Kidney (tissue), 14 donors: ENCODE data around the gene TMPRSS4. TPM values are rescaled to one million over a fixed set of nuclear protein-coding genes. Genes with fewer than 3 reads are reported as not detected.

ENCODE experiments used
- DNase-seq, 5 donors: peaks; one replicate each; pipeline ENCODE4 v3.0.0-alpha.2; 2013 to 2020
- FAIRE-seq: peaks from 2 replicates; lab custom pipeline; 2012; peaks lifted over from hg19 to GRCh38; lab: Jason Lieb, UNC
- H3K27ac ChIP-seq, 2 donors: one replicate each; pipeline ENCODE4 v1.7.0; 2013; ENCODE audit warnings: low read depth in 2 of 2, low read length in 2 of 2, inconsistent platforms in 1 of 2
- H3K27me3 ChIP-seq: one replicate; pipeline ENCODE4 v1.7.1; 2013; ENCODE audit warnings: low read length, inconsistent platforms; ENCODE audit not compliant: control insufficient read depth, insufficient read depth
- H3K36me3 ChIP-seq, 3 donors: one replicate each; pipeline versions ENCODE4 v1.7.0 to v1.7.1; 2013; ENCODE audit warnings: low read length in 3 of 3, control low read depth in 1 of 3, inconsistent platforms in 1 of 3; ENCODE audit not compliant: insufficient read depth in 3 of 3, control insufficient read depth in 2 of 3
- H3K4me1 ChIP-seq, 3 donors: one replicate each; pipeline versions ENCODE4 v1.7.0 to v1.7.1; 2013; ENCODE audit warnings: low read length in 3 of 3, inconsistent platforms in 1 of 3, low read depth in 1 of 3; ENCODE audit not compliant: control insufficient read depth in 2 of 3, insufficient read depth in 2 of 3
- H3K4me3 ChIP-seq, 3 donors: one replicate each; pipeline versions ENCODE4 v1.7.0 to v1.8.1; 2013; ENCODE audit warnings: low read length in 3 of 3, control low read depth in 1 of 3, inconsistent platforms in 1 of 3
- H3K9ac ChIP-seq, 3 donors: one replicate each; pipeline versions ENCODE4 v1.7.0 to v1.7.1; 2013; ENCODE audit warnings: low read length in 3 of 3, control low read depth in 1 of 3, inconsistent platforms in 1 of 3
- H3K9me3 ChIP-seq, 3 donors: one replicate each; pipeline versions ENCODE4 v1.7.0 to v1.7.1; 2013; ENCODE audit warnings: low read length in 3 of 3, control low read depth in 1 of 3, inconsistent platforms in 1 of 3; ENCODE audit not compliant: control insufficient read depth in 2 of 3, insufficient read depth in 1 of 3
- intact Hi-C: fragments of 100-400 bp; cut with DNase I; formaldehyde crosslinking; loops from one replicate; pipeline ENCODE4 v1.11.1; 2022
- polyA plus RNA-seq: library from polyadenylated mRNA; stranded (reverse); fragments of 350-450 nt; fragmentation: Illumina TruSeq; extraction: RNeasy Lipid Tissue Mini Kit (QIAGEN cat#74804); gene quantifications from one replicate; pipeline ENCODE4 v1.2.3, GENCODE V29; 2014; ENCODE audit warnings: low read depth, low replicate concordance; ENCODE audit not compliant: insufficient read depth
- total RNA-seq: library from RNA; stranded (reverse); fragmentation: NEBNext Ultra II Directional; extraction: Animal tissue kit (Norgen Biotek cat#: 25700); gene quantifications from one replicate; pipeline ENCODE4 v1.2.1, GENCODE V29; 2021
- TF ChIP-seq, protein P1 (sequence below): IDR thresholded peaks from 3 replicates; pipeline ENCODE4 v1.5.1; 2012; ENCODE audit warnings: mild to moderate bottlenecking, moderate library complexity, borderline replicate concordance; ENCODE audit not compliant: insufficient read depth; ENCODE audit errors: extremely low read depth
- donor health status: control.
- donor health status: control.
- donor health status: control.
- donor health status: control.
- donor health status: control.
- donor health status: DM: yes; HTN: yes; CAD: no.
- donor health status: Normal renal cell carcinoma (clear cell type).

TMPRSS4 gene
- total and polyA plus RNA-seq, 2 donors from 2014 or later, result 27.8 to 234 TPM

- no peaks in the 10 kb centered on the region for H3K27me3 ChIP-seq
- intact Hi-C loops, result no loop called here
- TF ChIP-seq, protein P1, sequence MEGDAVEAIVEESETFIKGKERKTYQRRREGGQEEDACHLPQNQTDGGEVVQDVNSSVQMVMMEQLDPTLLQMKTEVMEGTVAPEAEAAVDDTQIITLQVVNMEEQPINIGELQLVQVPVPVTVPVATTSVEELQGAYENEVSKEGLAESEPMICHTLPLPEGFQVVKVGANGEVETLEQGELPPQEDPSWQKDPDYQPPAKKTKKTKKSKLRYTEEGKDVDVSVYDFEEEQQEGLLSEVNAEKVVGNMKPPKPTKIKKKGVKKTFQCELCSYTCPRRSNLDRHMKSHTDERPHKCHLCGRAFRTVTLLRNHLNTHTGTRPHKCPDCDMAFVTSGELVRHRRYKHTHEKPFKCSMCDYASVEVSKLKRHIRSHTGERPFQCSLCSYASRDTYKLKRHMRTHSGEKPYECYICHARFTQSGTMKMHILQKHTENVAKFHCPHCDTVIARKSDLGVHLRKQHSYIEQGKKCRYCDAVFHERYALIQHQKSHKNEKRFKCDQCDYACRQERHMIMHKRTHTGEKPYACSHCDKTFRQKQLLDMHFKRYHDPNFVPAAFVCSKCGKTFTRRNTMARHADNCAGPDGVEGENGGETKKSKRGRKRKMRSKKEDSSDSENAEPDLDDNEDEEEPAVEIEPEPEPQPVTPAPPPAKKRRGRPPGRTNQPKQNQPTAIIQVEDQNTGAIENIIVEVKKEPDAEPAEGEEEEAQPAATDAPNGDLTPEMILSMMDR, result no peak
- H3K9ac ChIP-seq, result no peak overlapping the region
- no peak overlapping the region for H3K4me3 ChIP-seq
- FAIRE-seq (no peak), DNase-seq (no peak)
- no peak overlapping the region for H3K27ac ChIP-seq
- H3K36me3 ChIP-seq, result no peaks in the 10 kb centered on the region
- no peaks in the 10 kb centered on the region for H3K4me1 ChIP-seq
- H3K9me3 ChIP-seq, result no peaks in the 10 kb centered on the region
Observed at GRCh38 chr11:118139578-118139977, 62.7 kb downstream of the TMPRSS4 start.

- no peak overlapping the region for H3K4me3 ChIP-seq
- TF ChIP-seq, protein P1, result no peak
- no peak overlapping the region for H3K27ac ChIP-seq
- no peaks in the 10 kb centered on the region for H3K36me3 ChIP-seq
- DNase-seq (peak in 1 of 5 donors; percentile 2), FAIRE-seq (no peak)
- no peaks in the 10 kb centered on the region for H3K9me3 ChIP-seq
- peaks cover 0 to 4% (median 0%) of the 10 kb centered on the region in 3 donors for H3K4me1 ChIP-seq
- intact Hi-C loops, result no loop called here
- no peak overlapping the region for H3K9ac ChIP-seq
- H3K27me3 ChIP-seq, result no peaks in the 10 kb centered on the region
Observed at GRCh38 chr11:118142081-118142480, 65.2 kb downstream of the TMPRSS4 start.

DNA sequence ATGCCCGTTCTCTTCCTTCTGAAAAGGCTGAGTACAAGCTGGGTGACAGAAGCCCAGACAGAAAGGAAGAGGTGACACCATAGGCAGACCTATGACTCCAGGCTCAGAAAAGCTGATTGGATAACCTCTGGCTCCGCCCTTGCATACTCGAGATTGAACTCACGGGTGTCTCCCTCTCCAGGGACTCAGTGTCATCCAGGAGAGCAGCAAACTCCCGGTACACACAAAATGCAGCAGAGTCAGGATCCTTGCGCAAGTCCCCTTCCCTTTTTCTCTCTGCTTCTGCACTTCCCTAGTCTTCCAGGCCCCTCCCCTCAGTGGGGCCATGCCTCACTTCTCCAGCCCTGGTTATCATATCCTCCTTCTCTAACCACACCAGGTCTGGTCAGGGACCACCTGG, 65.9 kb downstream of the TMPRSS4 start:
- no peaks in the 10 kb centered on the region for H3K9me3 ChIP-seq
- H3K27ac ChIP-seq, result no peak overlapping the region
- H3K4me1 ChIP-seq, result peaks cover 0 to 4% (median 0%) of the 10 kb centered on the region in 3 donors
- H3K9ac ChIP-seq, result no peak overlapping the region
- H3K27me3 ChIP-seq, result no peaks in the 10 kb centered on the region
- H3K36me3 ChIP-seq, result no peaks in the 10 kb centered on the region
- TF ChIP-seq, protein P1, result no peak
- H3K4me3 ChIP-seq, result no peak overlapping the region
- DNase-seq (peak in 1 of 5 donors; percentile 7), FAIRE-seq (no peak)
- intact Hi-C loops, result no loop called here

GRCh38 chr11:118143661-118144185, 66.8 kb downstream of the TMPRSS4 start:
- Histone ChIP-seq H3K27ac (no peak overlapping the region), H3K36me3 (no peaks in the 10 kb centered on the region), H3K27me3 (no peaks in the 10 kb centered on the region), H3K4me1 (peaks cover 0 to 4% (median 0%) of the 10 kb centered on the region in 3 donors), H3K9me3 (no peaks in the 10 kb centered on the region), H3K9ac (no peak overlapping the region), H3K4me3 (no peak overlapping the region)
- intact Hi-C loops, result no loop called here
- TF ChIP-seq, protein P1, result no peak
- DNase-seq, result peak in 1 of 5 donors; percentile 26
- no peak for FAIRE-seq
